Pancreas (tissue), 10 donors: ENCODE results near the gene FCER2. TPM values are rescaled to one million over a fixed set of nuclear protein-coding genes. Genes with fewer than 3 reads are reported as not detected.

ENCODE experiments used
- ATAC-seq, 4 donors: fragments of 200-7000 bp; cut with Tn5 transposase; one replicate each; pipeline versions ENCODE4 v1.8.0 to v1.9.1; 2020; ENCODE audit warnings: mild to moderate bottlenecking in 4 of 4, moderate library complexity in 4 of 4
- DNase-seq, 6 donors: peaks; one replicate each; pipeline ENCODE4 v3.0.0-alpha.2; 2020
- FAIRE-seq: peaks from 2 replicates; lab custom pipeline; 2012; peaks lifted over from hg19 to GRCh38; lab: Jason Lieb, UNC
- H3K27ac ChIP-seq, 4 donors: fragments of 200-600 bp; sonication (generic); 1 replicate in 3 of 4; 2 replicates in 1 of 4; pipeline versions ENCODE4 v1.5.0 to v1.8.0; 2020
- H3K27me3 ChIP-seq, 4 donors: fragments of 200-600 bp; one replicate each; pipeline ENCODE4 v1.8.0; 2021
- H3K36me3 ChIP-seq, 3 donors: fragments of 200-600 bp; sonication (generic) in 1 of 3; one replicate each; pipeline versions ENCODE4 v1.5.0 to v1.8.0; 2020 to 2021
- H3K4me1 ChIP-seq, 3 donors: fragments of 200-600 bp; one replicate each; pipeline ENCODE4 v1.8.0; 2021
- H3K4me3 ChIP-seq, 4 donors: fragments of 200-600 bp; sonication (generic) in 2 of 4; one replicate each; pipeline versions ENCODE4 v1.5.0 to v1.8.0; 2020 to 2021
- H3K9me3 ChIP-seq, 4 donors: fragments of 200-600 bp; one replicate each; pipeline ENCODE4 v1.8.0; 2021
- WGBS, 2 donors: extraction: QIAGEN DNeasy Blood & Tissue Kit; methylation state at CpG; one replicate each; pipeline ENCODE4 v1.1.7; 2013; 5-methylcytosine and 5-hydroxymethylcytosine counted together
- intact Hi-C, 3 donors: fragments of 100-400 bp; cut with DNase I; formaldehyde crosslinking; loops; one replicate each; pipeline versions ENCODE4 v1.11.1 to v1.14.2; 2022
- polyA plus RNA-seq, 2 donors: library from polyadenylated mRNA; stranded (reverse); fragments of 200-250 nt; gene quantifications; one replicate each; pipeline ENCODE4 v1.2.3, GENCODE V29; 2013
- total RNA-seq, 6 donors: library from RNA; stranded (reverse); fragmentation: NEBNext Ultra II Directional in 4 of 6; extraction: Animal tissue kit (Norgen Biotek cat#: 25700) in 4 of 6; gene quantifications; one replicate each; pipeline versions ENCODE4 v1.2.1 to v1.2.4, GENCODE V29; 2021 to 2023
- TF ChIP-seq, protein P1 (sequence below), 4 donors: fragments of 200-600 bp; sonication (generic) in 3 of 4; IDR thresholded peaks; one replicate each; pipeline versions ENCODE4 v1.5.0 to v1.8.0; 2021; ENCODE audit warnings: antibody characterized with exemption in 4 of 4
- donor health status: healthy with polysubstance abuse.
- donor health status: DM: no; HTN: no; CAD: no; lungs with moderate emphysema.
- donor health status: DM: no; HTN: no; CAD: no.
- donor health status: control.
- donor health status: control.
- donor health status: Bipolar disorder and iron deficiency.
- donor health status: DM: yes; HTN: yes; CAD: no.
- donor health status: DM: no; HTN: no; CAD: no.
- donor health status: DM: no; HTN: no; CAD: no.
- donor health status: DM: yes; HTN: yes; CAD: no.

FCER2 gene
- total and polyA plus RNA-seq, 8 donors: 0.08 to 0.51 (median 0.19) TPM; not detected in 5

DNA sequence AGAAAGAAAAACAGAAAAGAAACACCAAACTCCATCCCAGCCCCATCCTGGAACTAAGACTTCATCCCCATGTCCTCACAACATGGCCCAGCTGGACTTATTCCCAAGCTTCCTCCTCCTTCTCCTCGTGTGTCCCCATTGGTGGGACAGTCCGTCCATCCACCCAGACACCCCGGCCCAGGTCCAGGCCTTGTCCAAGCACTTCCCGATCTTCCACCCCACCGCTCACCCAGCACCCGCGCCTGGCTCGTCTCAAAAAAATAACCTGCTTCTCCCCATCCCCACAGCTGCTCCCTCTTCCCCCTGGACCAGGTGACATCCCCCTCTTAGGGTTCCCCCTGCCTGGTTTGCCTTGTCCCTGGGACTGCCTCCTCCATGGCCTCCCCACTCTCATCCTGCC, 1.4 kb upstream of the FCER2 start:
- no peaks in the 10 kb centered on the region for H3K36me3 ChIP-seq
- no peak for FAIRE-seq
- DNase-seq: no peak
- intact Hi-C loops: no loop called here
- no peaks in the 10 kb centered on the region for H3K9me3 ChIP-seq
- WGBS, 2 donors: 34 to 56% methylated on average over 8 of the region's 8 CpGs
- no peak for ATAC-seq
- TF ChIP-seq, protein P1, sequence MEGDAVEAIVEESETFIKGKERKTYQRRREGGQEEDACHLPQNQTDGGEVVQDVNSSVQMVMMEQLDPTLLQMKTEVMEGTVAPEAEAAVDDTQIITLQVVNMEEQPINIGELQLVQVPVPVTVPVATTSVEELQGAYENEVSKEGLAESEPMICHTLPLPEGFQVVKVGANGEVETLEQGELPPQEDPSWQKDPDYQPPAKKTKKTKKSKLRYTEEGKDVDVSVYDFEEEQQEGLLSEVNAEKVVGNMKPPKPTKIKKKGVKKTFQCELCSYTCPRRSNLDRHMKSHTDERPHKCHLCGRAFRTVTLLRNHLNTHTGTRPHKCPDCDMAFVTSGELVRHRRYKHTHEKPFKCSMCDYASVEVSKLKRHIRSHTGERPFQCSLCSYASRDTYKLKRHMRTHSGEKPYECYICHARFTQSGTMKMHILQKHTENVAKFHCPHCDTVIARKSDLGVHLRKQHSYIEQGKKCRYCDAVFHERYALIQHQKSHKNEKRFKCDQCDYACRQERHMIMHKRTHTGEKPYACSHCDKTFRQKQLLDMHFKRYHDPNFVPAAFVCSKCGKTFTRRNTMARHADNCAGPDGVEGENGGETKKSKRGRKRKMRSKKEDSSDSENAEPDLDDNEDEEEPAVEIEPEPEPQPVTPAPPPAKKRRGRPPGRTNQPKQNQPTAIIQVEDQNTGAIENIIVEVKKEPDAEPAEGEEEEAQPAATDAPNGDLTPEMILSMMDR (IDR thresholded peaks at IDR 0.05): no peak
- no peak overlapping the region for H3K27ac ChIP-seq
- H3K4me1 ChIP-seq: no peaks in the 10 kb centered on the region
- no peak overlapping the region for H3K4me3 ChIP-seq
- no peaks in the 10 kb centered on the region for H3K27me3 ChIP-seq

DNA sequence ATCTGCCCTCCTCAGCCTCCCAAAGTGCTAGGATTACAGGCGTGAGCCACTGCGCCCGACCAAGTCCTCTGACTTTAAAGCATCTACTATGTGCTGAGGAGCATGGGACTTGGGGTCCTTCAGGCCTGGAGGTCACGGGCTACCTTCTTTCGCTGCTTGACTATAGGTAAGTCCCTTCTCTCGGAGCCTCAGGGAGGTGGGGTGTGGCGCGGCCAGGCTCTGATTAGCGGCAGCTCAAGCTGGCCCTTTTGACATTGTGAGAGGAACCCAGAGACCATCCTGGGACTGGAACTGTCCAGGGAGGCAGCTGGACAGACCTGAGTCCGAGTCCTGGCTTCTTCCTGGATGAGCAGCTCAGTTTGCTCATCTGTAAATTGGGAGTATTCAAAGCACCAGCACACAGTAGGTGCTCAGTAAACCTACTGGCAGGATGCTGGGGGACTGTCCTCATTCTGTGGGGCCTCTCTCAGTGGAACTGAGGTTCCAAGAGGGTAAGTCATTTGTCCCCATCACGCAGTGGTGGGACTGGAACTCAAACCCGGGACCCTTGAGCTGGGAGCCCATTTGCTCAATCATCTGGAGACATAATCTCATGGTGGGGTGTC, 780 bp downstream of the FCER2 start:
- intact Hi-C loops: no loop called here
- ATAC-seq: no peak
- WGBS, 2 donors: 76 to 87% methylated on average over 12 of the region's 12 CpGs
- Histone ChIP-seq H3K36me3 (no peaks in the 10 kb centered on the region), H3K4me1 (no peaks in the 10 kb centered on the region), H3K27me3 (no peaks in the 10 kb centered on the region), H3K9me3 (no peaks in the 10 kb centered on the region), H3K4me3 (no peak overlapping the region), H3K27ac (no peak overlapping the region)
- FAIRE-seq: no peak
- no peak for DNase-seq
- TF ChIP-seq, protein P1 (IDR thresholded peaks at IDR 0.05): no peak

DNA sequence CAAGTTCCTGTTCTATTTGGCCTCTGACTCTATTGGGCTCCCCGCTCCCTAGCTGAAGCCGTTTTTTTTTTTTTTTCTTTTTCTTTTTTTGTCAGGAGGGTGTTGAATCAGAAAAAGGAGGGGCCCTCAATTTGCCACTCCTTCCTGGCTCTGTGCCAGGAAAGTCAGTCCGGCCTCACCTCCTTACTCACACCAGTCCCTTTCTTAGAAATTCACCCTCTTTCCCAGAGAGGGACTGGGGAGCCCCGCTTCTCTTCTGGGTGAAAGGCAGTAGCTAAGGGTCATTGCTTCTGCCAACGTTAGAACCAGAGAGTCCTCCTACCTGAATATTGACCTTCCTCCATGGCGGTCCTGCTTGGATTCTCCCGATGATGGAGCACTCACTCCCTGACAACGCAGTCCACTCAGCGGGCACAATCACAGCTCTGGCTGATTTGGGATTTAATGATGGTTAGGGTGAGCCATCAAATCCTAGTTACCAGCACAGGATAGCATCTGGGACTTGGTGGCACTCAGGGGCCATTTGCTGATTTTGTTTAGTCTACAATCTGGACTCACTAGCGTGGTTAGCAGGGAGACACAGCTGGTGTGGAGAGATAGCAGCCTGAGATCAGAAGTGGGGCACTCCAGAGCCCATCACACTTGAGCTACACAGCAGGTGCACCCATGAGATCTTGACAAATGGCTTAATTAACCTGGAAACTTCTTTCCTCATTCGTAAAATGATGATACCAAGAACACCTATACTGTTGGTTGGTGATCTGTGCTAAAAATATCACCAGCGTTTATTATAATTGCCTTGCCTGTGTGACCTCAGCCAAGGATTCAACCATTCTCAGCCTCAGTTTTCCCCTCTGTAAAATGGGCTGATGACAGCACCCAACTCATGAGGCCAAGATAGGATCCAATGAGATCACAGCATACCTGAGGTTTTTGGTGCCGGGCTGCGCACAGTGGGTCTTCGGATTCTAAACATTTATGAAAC, 2.2 kb downstream of the FCER2 start:
- 47 to 54% methylated on average over 15 of the region's 15 CpGs for WGBS, 2 donors
- Histone ChIP-seq H3K27me3 (no peaks in the 10 kb centered on the region), H3K27ac (no peak overlapping the region), H3K4me3 (no peak overlapping the region), H3K4me1 (no peaks in the 10 kb centered on the region), H3K9me3 (no peaks in the 10 kb centered on the region), H3K36me3 (no peaks in the 10 kb centered on the region)
- no peak for DNase-seq
- TF ChIP-seq, protein P1 (IDR thresholded peaks at IDR 0.05): no peak
- intact Hi-C loops: no loop called here
- FAIRE-seq: no peak
- no peak for ATAC-seq

DNA sequence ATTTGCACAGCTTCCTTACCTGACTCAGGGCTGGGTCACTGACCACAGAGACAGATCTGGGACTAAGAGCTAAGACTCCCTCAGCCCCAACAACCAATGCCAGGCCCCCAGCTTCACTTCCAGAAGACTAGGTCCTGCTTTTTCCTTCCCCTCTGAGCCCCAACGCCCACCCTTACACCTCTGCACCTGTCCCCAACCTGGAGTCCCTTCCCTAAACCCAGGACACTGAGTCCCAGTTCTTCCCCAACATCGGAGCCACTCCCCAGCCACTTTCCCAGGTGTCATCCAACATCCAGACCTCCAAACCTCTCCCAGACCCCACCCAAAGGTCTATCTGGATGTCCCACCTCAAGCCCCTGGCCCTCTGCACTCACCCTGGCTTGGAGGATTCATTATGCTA, 2.9 kb downstream of the FCER2 start:
- FAIRE-seq (no peak), ATAC-seq (no peak), DNase-seq (no peak)
- H3K36me3 ChIP-seq: no peaks in the 10 kb centered on the region
- H3K4me1 ChIP-seq: no peaks in the 10 kb centered on the region
- H3K9me3 ChIP-seq: no peaks in the 10 kb centered on the region
- no peak overlapping the region for H3K27ac ChIP-seq
- WGBS, 2 donors: 26 to 33% methylated on average over 2 of the region's 2 CpGs
- TF ChIP-seq, protein P1 (IDR thresholded peaks at IDR 0.05): no peak
- intact Hi-C loops: no loop called here
- no peaks in the 10 kb centered on the region for H3K27me3 ChIP-seq
- no peak overlapping the region for H3K4me3 ChIP-seq
